ENCODE measurements around the gene GORASP2. TPM values are rescaled to one million over a fixed set of nuclear protein-coding genes. Genes with fewer than 3 reads are reported as not detected.

GORASP2 gene
- total RNA-seq, 2 donors from 2014 or later, result 67.6 to 81.1 TPM

- DNase-seq (ENCODE audit: low spot score), result no peak
- Histone ChIP-seq H3K36me3 (no peaks in the 10 kb centered on the region), H3K4me3 (no peak overlapping the region), H3K27ac (no peak overlapping the region), H3K4me1 (replicated peaks) (no peaks in the 10 kb centered on the region), H3K9me3 (no peaks in the 10 kb centered on the region), H3K27me3 (replicated peaks; ENCODE audit: insufficient read depth) (no peaks in the 10 kb centered on the region)
- TF ChIP-seq POLR2AphosphoS5 (IDR thresholded peaks at IDR 0.05) (no peak), CTCF (IDR thresholded peaks at IDR 0.05) (no peak), POLR2A (IDR thresholded peaks at IDR 0.05) (no peak)
- intact Hi-C loops (cut with DNase I), result no loop called here
These were observed 3.9 kb downstream of the GORASP2 start for GRCh38 chr2:170932948-170933347.

- intact Hi-C loops (cut with DNase I), result no loop called here
- Histone ChIP-seq H3K4me1 (replicated peaks) (no peaks in the 10 kb centered on the region), H3K4me3 (no peak overlapping the region), H3K36me3 (no peaks in the 10 kb centered on the region), H3K9me3 (no peaks in the 10 kb centered on the region), H3K27me3 (replicated peaks; ENCODE audit: insufficient read depth) (no peaks in the 10 kb centered on the region), H3K27ac (no peak overlapping the region)
- WGBS, result 53% methylated on average over 3 of the region's 3 CpGs
- DNase-seq (ENCODE audit: low spot score), result no peak
- TF ChIP-seq POLR2AphosphoS5 (IDR thresholded peaks at IDR 0.05) (no peak), POLR2A (IDR thresholded peaks at IDR 0.05) (no peak), CTCF (IDR thresholded peaks at IDR 0.05) (no peak)
These were observed 8.8 kb downstream of the GORASP2 start for GRCh38 chr2:170937709-170938379.

GRCh38 chr2:170940066-170940465, 11.0 kb downstream of the GORASP2 start:
- Histone ChIP-seq H3K36me3 (no peaks in the 10 kb centered on the region), H3K9me3 (no peaks in the 10 kb centered on the region), H3K27me3 (replicated peaks; ENCODE audit: insufficient read depth) (no peaks in the 10 kb centered on the region), H3K4me3 (no peak overlapping the region), H3K27ac (no peak overlapping the region), H3K4me1 (replicated peaks) (no peaks in the 10 kb centered on the region)
- TF ChIP-seq POLR2A (IDR thresholded peaks at IDR 0.05) (no peak), POLR2AphosphoS5 (IDR thresholded peaks at IDR 0.05) (no peak), CTCF (IDR thresholded peaks at IDR 0.05) (no peak)
- intact Hi-C loops (cut with DNase I), result no loop called here
- DNase-seq (ENCODE audit: low spot score), result no peak

- WGBS, result 80% methylated on average over 4 of the region's 4 CpGs
- no peaks in the 10 kb centered on the region for H3K36me3 ChIP-seq
- no peak overlapping the region for H3K4me3 ChIP-seq
- DNase-seq (ENCODE audit: low spot score), result no peak
- no peaks in the 10 kb centered on the region for H3K9me3 ChIP-seq
- no peak overlapping the region for H3K27ac ChIP-seq
- intact Hi-C loops (cut with DNase I), result no loop called here
- TF ChIP-seq POLR2AphosphoS5 (IDR thresholded peaks at IDR 0.05), result no peak
- H3K27me3 ChIP-seq (replicated peaks; ENCODE audit: insufficient read depth), result no peaks in the 10 kb centered on the region
- no peaks in the 10 kb centered on the region for H3K4me1 ChIP-seq (replicated peaks)
These were observed 13.6 kb downstream of the GORASP2 start for GRCh38 chr2:170942615-170943014.

- intact Hi-C loops (cut with DNase I), result no loop called here
- WGBS, result 68% methylated on average over 1 of the region's 1 CpG
- H3K27me3 ChIP-seq (replicated peaks; ENCODE audit: insufficient read depth), result no peaks in the 10 kb centered on the region
- H3K4me3 ChIP-seq, result no peak overlapping the region
- TF ChIP-seq POLR2A (IDR thresholded peaks at IDR 0.05) (no peak), POLR2AphosphoS5 (IDR thresholded peaks at IDR 0.05) (no peak), CTCF (IDR thresholded peaks at IDR 0.05) (no peak)
- no peaks in the 10 kb centered on the region for H3K36me3 ChIP-seq
- H3K4me1 ChIP-seq (replicated peaks), result no peaks in the 10 kb centered on the region
- no peak for DNase-seq (ENCODE audit: low spot score)
- no peak overlapping the region for H3K27ac ChIP-seq
- H3K9me3 ChIP-seq, result no peaks in the 10 kb centered on the region
These were observed 14.0 kb downstream of the GORASP2 start for GRCh38 chr2:170943041-170943440.
